HTERT RPE-1 (cell line): ENCODE data around the gene PTPRM.

Source experiments
- in situ Hi-C: fragments of 300-500 bp; cut with MboI; formaldehyde crosslinking; loops from 4 replicates; pipeline ENCODE4 v1.14.3; 2020; ENCODE audit warnings: low sequenced_read_pairs

PTPRM gene

DNA sequence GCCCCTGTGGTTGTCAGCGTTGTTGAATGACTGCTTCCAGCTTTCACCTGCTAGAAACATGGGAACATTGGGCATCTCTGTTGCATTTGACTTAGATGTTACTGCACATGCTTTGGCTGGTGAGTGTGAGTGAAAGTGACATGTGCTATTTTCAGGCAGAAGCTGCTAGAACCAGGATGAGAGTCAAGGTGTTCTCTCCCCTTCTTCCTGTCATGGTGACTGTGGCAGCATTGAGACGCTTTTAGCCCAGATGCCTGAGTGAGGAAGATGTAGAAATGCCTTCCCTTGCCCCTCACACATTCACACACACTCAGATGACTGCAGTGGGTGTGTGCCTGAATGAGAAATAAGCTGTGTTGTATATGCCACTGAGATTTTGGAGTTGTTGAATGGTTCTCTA is 220.2 kb downstream of the PTPRM start:
- in situ Hi-C loops = no loop called here

DNA sequence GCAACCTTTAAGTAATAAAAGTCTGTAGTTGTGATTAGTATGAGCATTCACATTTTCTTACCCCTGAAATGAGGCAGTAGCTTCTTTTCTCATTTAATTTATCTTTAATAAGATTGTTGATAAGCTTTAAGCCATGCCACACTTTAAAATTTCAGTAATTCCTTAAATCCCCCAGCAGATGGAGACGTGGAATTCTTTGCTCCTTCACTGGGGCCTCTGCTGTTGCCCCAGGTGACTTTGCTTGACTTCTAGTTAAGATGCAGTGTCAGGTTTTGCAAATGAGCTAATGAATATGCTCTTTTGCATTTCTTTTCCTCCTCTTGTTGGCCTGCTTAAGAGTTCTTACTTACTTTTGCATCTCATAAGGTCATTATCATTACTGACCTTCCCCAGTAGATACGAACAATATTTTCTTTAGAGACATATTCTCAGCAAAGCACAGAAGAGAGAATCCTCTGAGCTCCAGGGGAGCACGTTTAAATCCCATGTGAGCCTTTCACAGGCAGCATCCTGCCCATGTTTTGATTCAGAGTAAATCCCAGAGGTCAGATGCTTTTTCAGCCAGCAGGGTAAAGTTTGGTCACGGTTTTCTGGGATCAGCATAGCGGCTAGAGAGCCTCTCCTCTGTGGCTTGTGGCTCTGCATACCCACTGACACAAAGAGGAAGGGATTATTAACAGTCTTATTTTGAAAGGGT is 222.9 kb downstream of the PTPRM start:
- in situ Hi-C loops = no loop called here

DNA sequence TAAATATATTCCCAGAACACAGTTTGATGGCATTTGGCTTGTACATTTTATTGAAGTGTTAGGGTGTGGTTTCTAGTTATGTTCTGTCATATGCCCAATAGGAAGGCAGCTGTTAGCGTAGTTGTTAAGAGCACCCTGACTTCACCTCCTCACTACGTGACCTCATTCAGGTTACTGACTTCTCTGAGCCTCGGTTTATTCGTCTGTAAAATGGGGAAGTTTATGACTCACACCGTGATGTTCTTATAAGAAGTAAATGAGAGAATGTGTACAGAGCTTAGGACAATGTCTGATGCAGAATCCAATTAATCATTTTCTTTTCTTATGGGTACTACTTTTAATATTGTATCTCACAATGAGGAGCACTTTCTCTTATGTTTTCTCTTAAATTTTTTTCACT is 226.0 kb downstream of the PTPRM start:
- in situ Hi-C loops = no loop called here

DNA sequence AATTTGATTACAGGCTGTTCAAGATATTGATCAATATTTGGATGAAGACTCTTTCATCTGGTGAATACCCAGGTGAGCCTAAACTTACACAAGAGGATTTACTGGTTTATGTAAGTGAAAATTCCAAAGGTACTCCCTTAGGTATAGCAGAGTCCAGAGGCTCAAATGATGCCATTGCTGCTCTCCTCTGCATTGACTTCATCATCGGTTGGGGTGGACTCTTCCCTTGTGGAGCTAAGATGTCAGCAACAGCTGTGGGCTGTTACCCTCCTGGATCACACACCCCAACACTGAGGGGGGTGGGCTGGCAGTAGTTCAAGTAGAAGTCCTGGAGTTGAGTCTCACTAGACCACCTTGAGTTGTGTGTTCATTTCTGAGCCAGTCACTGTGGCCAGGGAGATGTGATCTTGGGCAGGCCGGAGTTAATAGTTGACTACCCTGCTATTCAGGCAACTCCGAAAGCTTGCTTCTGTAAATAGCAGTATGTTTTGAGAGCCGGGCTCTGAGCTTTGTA is 236.9 kb downstream of the PTPRM start:
- in situ Hi-C loops = no loop called here

DNA sequence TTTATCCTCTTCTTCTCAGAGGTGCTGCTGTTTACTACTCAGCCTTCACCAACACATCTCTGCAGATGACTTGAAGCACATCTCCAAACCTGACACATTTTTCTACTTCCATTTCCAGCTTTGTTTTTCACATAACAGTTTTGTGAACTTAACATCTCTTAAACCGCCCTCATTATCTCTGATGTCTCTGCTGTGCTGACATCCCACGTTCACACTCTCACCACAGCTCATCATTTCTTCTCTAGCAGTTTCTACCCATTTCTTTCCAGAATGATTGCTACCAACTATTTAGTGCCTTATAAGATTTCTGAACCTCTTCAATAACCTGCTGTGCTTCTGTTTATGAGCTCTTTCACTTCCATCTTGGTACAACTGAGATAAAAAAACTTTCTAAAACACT is 238.0 kb downstream of the PTPRM start:
- in situ Hi-C loops = no loop called here

DNA sequence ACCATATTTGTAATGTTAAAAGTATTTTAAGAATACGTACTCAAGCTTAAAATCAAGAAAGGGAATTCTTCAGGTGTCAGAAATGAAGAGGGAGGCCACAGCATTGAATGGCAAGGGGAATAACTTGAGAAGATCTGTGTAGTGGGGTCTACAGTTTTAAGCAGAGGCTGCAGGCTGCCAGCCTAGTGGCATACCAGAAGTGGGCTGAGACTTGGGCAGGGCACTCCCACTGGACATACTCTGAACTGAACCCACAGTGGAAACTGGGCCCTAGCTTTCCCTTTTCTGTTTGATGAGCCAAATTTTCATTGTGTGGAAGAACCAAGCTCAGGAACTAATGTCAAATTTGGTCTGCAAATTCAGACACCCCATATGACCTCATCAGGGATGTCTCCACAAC is 238.8 kb downstream of the PTPRM start:
- in situ Hi-C loops = no loop called here

DNA sequence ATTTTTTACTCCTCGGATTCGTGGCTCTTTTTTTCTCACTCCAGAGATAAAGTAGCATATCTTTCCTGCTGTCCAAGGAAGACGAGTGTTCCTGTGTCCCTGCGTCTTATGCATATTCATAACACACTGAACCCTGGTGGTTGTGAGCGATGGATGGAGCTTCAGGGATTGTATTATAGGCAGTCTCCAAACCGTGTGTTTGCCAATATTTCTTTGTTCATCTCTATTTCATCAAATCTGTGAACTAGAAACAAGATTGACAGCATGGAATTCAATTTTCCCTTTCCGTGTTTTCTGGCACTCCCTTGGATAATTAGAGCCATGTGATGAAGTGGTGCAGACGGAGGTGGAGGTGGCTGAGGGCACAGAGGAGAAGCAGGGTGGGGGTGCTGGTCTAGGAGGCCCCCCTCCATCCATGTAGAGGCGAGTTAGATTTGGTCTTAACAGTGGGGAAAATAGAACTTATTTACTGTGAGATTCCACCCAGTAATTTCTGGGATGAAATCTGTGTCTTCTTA is 240.9 kb downstream of the PTPRM start:
- in situ Hi-C loops = no loop called here

DNA sequence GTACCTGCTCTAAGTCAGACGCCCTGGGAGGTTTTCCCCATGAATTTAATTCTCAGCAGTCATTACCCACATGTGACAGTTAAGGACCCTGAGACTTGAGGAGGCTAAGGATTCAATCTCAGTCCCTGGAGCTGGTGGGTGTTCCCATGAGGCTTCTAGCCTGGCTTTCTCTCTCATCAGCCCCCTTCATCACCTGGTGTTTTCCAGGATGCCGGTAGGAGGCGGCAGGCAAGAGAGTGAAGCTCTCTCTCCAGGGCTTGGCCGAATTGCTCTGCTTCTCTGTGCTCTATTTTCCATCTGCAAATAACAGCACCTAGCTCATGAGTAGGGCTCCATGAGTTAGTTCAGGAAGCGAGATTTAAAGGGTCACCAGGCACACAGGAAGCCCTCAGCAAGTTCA is 241.9 kb downstream of the PTPRM start:
- in situ Hi-C loops = no loop called here

DNA sequence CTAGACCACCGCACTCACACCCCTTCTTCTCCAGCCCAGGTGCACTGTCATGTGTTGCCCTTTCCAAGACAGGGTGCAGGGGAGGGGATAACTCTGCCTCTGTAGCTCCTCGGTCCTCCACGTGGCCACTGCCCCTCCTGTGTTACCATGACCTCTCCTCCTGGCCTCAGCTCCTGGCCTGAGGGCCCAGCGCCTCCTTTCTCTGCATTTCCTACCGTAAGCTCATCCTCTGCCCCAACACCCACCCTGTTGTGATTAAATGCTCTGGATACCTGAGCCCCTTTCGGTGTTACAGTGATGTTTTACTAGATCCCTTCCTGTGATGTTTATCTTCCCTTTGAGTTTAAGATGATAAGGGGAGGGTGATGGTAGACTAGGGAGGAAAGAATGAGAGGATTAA is 242.3 kb downstream of the PTPRM start:
- in situ Hi-C loops = no loop called here

DNA sequence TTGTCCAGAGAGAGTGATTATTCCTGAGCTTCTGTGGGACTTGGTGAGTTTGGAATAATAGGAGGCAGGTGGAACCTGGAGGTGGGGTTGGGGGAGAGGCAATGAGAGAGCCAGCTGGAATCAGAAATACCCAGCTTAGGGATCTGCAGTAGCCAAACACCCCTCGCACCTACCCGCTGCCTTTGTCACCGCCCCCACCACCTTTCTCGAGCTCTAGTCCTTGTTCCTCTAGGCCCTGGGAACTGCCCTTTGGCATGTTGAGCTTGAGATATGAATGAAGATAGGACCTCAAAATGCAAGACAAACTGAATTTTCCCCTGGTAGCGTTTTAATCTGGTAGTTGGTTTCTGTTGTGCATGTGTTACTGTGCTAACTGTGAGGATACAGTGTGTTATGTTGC is 242.9 kb downstream of the PTPRM start:
- in situ Hi-C loops = no loop called here

DNA sequence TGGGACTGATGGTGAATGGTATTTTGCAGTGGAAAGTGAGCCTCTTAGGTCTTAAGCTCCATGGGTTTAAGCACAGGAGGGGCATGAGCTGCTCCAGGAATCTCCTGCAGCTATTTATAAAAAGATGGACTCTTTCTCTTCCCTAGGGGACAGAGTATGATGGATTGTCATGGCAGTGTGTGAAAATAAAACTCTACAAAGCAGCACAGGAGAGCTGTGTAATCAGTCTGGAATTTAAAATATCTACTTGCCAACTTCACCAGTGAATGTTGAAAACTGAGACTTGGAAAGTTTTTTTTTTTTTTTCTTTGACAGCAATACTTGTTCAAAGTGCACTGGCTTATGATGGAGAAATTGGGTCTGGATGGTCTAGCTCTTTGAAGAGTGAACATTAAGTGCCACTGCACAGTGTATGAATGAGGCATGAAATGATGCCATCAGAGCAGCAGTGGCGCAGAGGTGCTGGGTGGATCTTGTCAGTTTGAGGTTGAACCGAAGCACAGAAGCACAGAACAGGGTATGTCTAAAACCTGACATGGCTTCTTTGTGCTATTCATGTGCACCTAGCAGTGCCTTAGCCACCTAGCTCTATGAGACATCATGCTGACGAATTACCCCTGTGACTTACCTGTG is 245.4 kb downstream of the PTPRM start:
- in situ Hi-C loops = no loop called here

DNA sequence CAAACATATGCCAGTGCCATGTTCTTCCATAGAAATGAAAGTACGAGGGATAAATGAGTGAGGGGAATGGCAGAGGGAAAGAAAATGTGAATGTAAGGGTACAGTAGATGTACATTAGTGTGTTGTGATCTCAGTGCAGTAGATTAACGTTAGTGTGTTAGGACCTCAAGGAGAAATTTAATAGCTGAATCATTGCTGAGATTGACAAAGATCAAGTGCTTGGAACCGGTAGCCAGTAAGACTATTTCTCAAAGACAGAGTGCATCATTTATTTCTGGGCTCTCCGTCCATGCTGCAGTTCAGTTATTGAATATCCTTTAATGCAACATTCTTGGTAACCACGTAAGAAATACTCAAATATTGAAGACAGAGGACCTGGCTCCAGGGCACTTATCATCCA is 246.0 kb downstream of the PTPRM start:
- in situ Hi-C loops = no loop called here

DNA sequence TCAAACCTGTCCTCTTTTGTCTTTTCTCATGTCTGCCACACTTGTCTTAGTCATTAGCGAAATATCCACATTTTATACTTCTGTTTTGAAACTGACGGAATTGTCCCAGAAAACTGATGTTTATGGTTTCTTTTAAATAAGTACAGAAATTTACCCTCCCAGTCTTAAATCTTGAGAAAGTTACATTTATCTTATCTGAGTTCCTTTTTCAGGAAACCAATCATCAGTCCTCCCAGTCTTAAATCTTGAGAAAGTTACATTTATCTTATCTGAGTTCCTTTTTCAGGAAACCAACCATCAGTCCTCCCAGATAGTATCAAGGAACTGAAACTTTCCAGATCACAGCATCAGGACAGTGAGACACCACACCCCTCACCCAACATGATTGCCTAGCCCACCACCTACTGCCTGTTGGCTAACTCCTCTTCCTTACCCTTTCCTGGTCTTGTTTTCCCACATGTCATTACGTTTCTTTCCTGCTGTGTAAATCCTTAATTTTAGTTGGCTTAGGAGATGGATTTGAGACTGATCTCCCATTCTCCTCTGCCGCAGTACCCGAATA is 247.7 kb downstream of the PTPRM start:
- in situ Hi-C loops = no loop called here

DNA sequence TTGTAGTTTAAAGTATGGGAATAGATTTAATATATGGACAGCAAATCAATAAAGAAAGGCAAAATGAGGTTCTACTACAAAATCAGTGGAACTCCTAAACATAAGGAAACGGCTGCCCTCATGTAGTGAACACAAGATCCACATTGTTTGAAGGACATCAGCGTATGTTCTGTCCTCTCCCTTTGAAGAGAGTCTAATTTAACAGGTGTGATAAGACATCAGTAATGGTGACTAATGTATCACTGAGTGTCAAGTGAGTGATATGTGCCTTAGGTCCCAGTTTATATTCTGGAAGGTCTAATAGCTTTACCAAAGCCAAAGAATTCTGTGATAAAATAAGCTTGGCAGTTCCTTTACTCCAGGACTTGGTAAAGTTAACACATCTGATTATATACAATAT is 248.7 kb downstream of the PTPRM start:
- in situ Hi-C loops = no loop called here

DNA sequence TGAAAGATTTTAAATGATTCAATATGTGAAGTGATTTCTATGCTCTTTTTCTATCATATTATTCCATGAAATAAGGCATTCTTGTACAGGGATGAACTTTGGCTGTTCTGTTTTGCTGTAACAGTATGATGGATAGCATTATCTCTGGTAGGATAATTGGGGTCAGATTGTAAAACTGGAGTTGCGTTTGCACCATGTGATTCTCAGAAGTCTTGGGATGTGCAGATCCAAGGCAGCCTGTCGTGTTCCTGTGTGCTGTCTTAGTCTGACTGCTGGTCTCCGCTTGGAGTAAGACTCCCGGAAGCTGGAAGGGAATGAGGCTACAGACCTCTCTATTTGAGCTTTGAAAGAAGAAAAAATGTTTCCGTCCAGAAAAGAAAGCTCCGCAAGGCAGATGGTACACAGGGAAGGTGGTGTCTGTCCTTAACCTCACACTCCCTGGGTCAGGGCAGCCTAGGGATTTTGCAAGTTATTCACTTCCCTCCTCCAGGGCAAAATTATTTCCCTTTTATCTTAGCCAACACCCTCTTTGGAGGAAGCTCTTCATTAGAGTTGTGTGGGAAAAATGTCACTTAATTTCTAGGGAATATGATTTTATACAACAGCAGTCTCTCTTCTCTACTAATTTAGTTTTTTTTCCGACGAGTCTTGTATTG is 250.6 kb downstream of the PTPRM start:
- in situ Hi-C loops = no loop called here

DNA sequence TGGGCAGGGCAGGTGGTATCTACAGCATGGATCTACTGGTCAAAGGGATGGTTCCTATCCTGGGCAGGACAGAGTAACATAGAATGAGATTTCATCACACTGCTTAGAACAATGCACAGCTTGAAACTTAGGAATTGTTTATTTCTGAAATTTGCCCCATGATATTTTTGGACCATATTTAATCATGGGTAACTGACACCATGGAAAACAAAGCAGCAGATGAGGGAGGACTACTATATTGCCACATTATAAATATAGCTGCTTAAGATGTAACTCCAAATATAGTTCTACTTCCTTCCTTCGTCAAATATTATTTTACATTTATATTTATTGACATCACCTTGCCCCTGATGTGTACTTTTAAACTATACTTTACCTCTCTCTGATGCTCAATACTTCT is 254.7 kb downstream of the PTPRM start:
- in situ Hi-C loops = no loop called here

DNA sequence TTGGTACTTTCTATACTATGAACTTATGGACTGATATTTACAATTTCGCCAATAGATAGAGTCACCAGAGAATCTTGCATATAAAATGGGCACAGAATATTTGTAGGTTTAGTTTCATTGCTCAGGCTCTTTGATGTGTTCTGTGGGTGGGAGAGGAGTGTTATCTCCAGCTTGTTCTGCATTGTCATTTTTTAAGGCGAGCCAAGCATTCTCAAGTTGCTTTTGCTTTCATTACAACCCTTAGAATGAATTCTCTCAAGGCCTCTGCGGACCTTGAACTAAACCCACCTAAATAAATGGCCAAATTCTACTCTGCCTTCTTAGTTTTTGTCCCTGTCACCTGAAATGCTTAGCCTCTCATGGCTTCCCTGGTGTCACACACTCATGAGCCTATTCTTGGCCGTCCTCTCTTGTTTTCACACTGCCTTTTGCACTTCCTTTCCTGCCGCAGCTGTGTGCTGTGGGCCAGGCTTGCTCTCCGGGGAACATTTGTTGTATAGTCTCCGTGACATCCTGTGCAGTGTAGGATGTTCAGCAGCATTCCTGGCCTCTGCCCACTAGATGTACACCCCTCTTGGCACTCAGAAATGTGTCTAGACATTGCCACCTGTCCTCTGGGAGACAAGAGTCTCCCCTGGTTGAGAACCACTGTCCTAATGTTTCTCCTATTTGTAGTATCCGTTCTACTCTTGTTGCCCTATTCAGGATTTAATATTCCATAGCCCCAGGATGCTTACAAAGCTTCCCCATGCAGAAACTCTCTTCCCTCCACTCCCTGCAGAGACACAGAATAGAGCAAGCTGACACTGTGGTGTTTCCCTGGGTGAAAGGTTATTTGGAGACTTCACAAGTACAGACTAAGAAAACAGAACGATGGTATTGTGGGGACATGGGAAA is 255.6 kb downstream of the PTPRM start:
- in situ Hi-C loops = no loop called here

DNA sequence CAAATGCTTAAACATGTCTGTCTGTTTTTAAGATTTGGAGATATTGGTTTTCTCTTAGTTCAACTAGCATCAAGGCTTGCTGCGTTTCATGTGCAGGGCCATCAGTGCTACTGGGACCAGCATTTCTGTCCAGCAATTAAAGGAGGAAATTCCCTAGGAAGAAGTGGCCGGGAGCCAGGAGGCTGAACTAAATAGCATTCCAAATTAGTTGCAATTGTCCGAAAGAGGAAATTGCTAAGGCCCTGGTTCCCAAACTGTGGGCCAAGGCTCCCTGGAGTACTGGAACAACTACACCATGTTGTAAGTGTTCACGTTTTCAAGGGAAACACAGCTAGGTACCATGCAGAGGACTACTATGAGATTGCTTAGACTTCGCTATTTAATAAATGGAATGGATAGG is 257.9 kb downstream of the PTPRM start:
- in situ Hi-C loops = no loop called here

DNA sequence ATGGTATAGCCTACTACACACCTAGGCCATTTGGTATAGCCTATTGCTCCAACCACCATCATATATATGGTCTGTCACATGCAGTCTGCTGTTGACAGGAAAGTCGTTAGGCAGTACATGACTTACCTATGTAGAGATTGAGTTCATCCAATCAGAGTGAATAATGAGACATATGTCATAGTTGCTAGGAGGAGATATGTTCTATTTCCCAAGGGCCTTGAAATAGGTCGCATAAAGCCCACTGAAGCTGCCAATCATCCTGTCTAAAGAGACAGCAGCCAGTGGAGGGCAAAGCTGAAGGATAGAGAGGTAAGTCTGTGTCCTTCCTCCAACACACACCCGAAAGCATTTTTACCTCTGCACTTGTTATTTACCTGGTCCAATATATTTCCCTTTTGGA is 263.4 kb downstream of the PTPRM start:
- in situ Hi-C loops = no loop called here

DNA sequence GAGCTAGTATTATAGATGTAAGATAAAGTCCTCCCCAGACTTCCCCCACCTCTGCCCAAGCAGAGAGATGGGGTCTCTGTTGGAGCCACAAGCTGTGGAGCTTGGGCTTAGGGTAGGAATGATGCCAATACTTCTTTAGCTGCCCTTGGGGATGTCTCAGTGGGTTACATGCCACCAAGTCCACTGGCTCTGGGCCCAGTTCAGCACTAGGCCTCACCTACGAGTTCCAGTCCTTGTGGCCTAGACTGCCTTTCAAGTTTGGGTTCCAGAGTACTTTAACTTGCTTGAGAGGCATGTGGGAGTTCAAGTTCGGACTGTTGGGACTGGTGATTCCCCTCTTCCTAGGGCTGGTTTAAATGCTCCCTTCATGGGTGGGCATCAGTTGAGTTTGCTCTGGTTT is 272.4 kb downstream of the PTPRM start:
- in situ Hi-C loops = no loop called here

DNA sequence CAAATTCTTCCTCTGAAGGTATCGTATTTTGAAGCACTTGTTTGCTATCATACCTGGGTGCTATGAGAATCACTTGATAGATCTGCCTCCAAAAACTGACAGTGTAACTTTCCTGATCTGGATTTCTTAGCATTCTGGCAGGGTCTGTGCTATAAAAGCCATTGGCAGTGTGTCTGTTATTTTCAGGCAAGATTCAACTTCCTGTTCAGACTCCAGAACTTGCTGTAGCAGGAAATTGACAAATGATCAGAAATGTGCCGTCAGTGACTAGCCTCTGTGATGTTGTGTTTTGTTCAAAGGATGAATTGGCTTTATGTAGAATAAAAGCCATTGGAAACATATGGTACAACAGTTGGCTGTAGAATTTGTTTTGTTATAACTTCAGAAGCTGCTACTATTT is 273.3 kb downstream of the PTPRM start:
- in situ Hi-C loops = no loop called here
